HepG2 (cell line): ENCODE data around the gene MAB21L4. TPM values are rescaled to one million over a fixed set of nuclear protein-coding genes. Genes with fewer than 3 reads are reported as not detected.

Source experiments
- EED ChIP-seq: sonication (generic); formaldehyde crosslinking; IDR thresholded peaks from 2 replicates; pipeline ENCODE4 v1.5.0; 2020; ENCODE audit warnings: mild to moderate bottlenecking, missing genetic modification reagents
- HOXA3 ChIP-seq: sonication (generic); formaldehyde crosslinking; IDR thresholded peaks from 2 replicates; pipeline ENCODE4 v1.5.0; 2020; ENCODE audit warnings: missing genetic modification reagents
- JUNB ChIP-seq: sonication (generic); formaldehyde crosslinking; IDR thresholded peaks from 2 replicates; pipeline ENCODE4 v1.8.0; 2022; ENCODE audit warnings: missing genetic modification reagents, mild to moderate bottlenecking, borderline replicate concordance
- NR3C1 ChIP-seq: sonication (generic); formaldehyde crosslinking; IDR thresholded peaks from 2 replicates; pipeline ENCODE4 v1.4.0; 2020; ENCODE audit warnings: missing genetic modification reagents
- POLR2AphosphoS5 ChIP-seq: IDR thresholded peaks from 2 replicates; pipeline ENCODE4 v1.6.1; 2012; ENCODE audit warnings: low read depth, low read length
- SAFB2 ChIP-seq: sonication (generic); formaldehyde crosslinking; IDR thresholded peaks from 2 replicates; pipeline ENCODE4 v1.5.1; 2020; ENCODE audit warnings: missing genetic modification reagents, low read depth, mild to moderate bottlenecking, borderline replicate concordance
- SYNCRIP ChIP-seq: fragments of 200-400 bp; formaldehyde crosslinking; IDR thresholded peaks from 2 replicates; pipeline ENCODE4 v1.6.1; 2018; ENCODE audit warnings: mild to moderate bottlenecking, low read depth, low read length; ENCODE audit not compliant: insufficient read depth
- polyA plus RNA-seq, 8 experiments: library from polyadenylated mRNA; depleted of rRNA in 3 of 8; stranded (reverse) in 7 of 8; unstranded in 1 of 8; fragments of >200 nt; fragmentation: Illumina TruSeq in 4 of 8; extraction: Trizol in 4 of 8; gene quantifications; 2 replicates each; pipeline versions ENCODE4 v1.2.1 to v1.2.3, GENCODE V29; 2011 to 2016; ENCODE audit warnings: low read depth in 4 of 8, missing spikeins in 1 of 8, mixed read lengths in 1 of 8; ENCODE audit not compliant: insufficient read depth in 1 of 8
- total RNA-seq, 5 experiments: library from RNA; depleted of rRNA; stranded (reverse); fragments of >200 nt; fragmentation: Illumina TruSeq; extraction: Trizol; gene quantifications; 2 replicates each; pipeline ENCODE4 v1.2.3, GENCODE V29; 2016; ENCODE audit warnings: low read depth in 1 of 5
- TF ChIP-seq, protein P1 (sequence below): sonication (generic); formaldehyde crosslinking; IDR thresholded peaks from 2 replicates; pipeline ENCODE4 v1.5.0; 2020; ENCODE audit warnings: missing genetic modification reagents
- TF ChIP-seq, protein P2 (sequence below): sonication (generic); formaldehyde crosslinking; IDR thresholded peaks from 2 replicates; pipeline ENCODE4 v1.4.0; 2020; ENCODE audit warnings: missing genetic modification reagents
- TF ChIP-seq, protein P3 (sequence below): sonication (generic); formaldehyde crosslinking; IDR thresholded peaks from 2 replicates; pipeline ENCODE4 v1.8.0; 2022; ENCODE audit warnings: low read depth, missing genetic modification reagents

The MAB21L4 gene
- total and polyA plus RNA-seq, 2 of the 13 experiments (the other 11 are each of a cell fraction or from before 2014, with no cell fraction given), result 3.0 to 14.0 TPM

DNA sequence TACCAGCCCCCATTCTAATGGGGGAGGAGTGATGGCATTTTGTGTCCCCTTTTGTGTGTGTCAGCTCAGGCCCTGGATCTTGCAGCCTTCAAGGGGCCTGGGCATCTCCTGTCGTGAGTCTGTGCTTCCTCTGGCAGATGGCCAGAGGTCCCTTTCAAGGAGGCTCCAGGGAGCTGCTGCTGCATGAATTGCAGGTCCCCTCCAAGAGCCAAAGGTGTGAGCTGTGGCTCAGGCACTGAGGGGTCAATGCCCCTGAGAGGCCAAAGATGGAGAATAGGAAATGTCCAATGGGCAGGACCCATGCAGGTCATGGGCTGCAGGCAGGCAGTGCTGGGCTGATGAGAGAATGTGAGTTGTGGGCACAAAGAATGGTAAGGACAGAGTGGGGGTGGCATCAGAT is 10.4 kb downstream of the MAB21L4 start (continued):
- TF ChIP-seq EED (CRISPR knock-in tag), result no peak
- no peak for TF ChIP-seq SAFB2 (CRISPR knock-in tag)
- TF ChIP-seq, protein P1, sequence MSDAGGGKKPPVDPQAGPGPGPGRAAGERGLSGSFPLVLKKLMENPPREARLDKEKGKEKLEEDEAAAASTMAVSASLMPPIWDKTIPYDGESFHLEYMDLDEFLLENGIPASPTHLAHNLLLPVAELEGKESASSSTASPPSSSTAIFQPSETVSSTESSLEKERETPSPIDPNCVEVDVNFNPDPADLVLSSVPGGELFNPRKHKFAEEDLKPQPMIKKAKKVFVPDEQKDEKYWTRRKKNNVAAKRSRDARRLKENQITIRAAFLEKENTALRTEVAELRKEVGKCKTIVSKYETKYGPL (CRISPR knock-in tag), result no peak
- TF ChIP-seq, protein P2, sequence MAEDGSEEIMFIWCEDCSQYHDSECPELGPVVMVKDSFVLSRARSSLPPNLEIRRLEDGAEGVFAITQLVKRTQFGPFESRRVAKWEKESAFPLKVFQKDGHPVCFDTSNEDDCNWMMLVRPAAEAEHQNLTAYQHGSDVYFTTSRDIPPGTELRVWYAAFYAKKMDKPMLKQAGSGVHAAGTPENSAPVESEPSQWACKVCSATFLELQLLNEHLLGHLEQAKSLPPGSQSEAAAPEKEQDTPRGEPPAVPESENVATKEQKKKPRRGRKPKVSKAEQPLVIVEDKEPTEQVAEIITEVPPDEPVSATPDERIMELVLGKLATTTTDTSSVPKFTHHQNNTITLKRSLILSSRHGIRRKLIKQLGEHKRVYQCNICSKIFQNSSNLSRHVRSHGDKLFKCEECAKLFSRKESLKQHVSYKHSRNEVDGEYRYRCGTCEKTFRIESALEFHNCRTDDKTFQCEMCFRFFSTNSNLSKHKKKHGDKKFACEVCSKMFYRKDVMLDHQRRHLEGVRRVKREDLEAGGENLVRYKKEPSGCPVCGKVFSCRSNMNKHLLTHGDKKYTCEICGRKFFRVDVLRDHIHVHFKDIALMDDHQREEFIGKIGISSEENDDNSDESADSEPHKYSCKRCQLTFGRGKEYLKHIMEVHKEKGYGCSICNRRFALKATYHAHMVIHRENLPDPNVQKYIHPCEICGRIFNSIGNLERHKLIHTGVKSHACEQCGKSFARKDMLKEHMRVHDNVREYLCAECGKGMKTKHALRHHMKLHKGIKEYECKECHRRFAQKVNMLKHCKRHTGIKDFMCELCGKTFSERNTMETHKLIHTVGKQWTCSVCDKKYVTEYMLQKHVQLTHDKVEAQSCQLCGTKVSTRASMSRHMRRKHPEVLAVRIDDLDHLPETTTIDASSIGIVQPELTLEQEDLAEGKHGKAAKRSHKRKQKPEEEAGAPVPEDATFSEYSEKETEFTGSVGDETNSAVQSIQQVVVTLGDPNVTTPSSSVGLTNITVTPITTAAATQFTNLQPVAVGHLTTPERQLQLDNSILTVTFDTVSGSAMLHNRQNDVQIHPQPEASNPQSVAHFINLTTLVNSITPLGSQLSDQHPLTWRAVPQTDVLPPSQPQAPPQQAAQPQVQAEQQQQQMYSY (CRISPR knock-in tag), result no peak
- TF ChIP-seq, protein P3, sequence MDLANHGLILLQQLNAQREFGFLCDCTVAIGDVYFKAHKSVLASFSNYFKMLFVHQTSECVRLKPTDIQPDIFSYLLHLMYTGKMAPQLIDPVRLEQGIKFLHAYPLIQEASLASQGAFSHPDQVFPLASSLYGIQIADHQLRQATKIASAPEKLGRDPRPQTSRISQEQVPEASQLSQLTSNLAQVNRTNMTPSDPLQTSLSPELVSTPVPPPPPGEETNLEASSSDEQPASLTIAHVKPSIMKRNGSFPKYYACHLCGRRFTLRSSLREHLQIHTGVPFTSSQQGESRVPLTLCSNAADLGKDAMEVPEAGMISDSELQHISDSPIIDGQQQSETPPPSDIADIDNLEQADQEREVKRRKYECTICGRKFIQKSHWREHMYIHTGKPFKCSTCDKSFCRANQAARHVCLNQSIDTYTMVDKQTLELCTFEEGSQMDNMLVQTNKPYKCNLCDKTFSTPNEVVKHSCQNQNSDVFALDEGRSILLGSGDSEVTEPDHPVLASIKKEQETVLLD (CRISPR knock-in tag), result no peak
- TF ChIP-seq SYNCRIP, result no peak
- TF ChIP-seq HOXA3 (CRISPR knock-in tag), result no peak
- no peak for TF ChIP-seq JUNB
- TF ChIP-seq POLR2AphosphoS5, result no peak
- TF ChIP-seq NR3C1 (CRISPR knock-in tag), result no peak
